Adrenal gland (tissue), 12 donors: Measurements from ENCODE around the gene SDR42E1. TPM values are rescaled to one million over a fixed set of nuclear protein-coding genes. Genes with fewer than 3 reads are reported as not detected.

Source experiments
- DNase-seq, 7 donors: peaks; one replicate each; pipeline ENCODE4 v3.0.0-alpha.2; 2019 to 2020
- H3K27ac ChIP-seq, 5 donors: fragments of 200-600 bp; sonication (generic) in 4 of 5; 1 replicate in 3 of 5; 2 replicates in 2 of 5; pipeline versions ENCODE4 v1.5.1 to v1.8.0; 2016 to 2020; ENCODE audit warnings: mild to moderate bottlenecking in 1 of 5
- H3K27me3 ChIP-seq: fragments of 200-600 bp; 2 replicates; pipeline ENCODE4 v1.8.0; 2021
- H3K36me3 ChIP-seq, 2 donors: fragments of 200-600 bp; replicated peaks in 1 of 2; 1 replicate in 1 of 2; 2 replicates in 1 of 2; pipeline versions ENCODE4 v1.5.1 to v1.8.0; 2018 to 2022
- H3K4me1 ChIP-seq, 2 donors: fragments of 200-600 bp; replicated peaks in 1 of 2; 1 replicate in 1 of 2; 2 replicates in 1 of 2; pipeline versions ENCODE4 v1.5.1 to v1.8.0; 2018 to 2021
- H3K4me3 ChIP-seq, 4 donors: fragments of 200-600 bp; sonication (generic) in 3 of 4; one replicate each; pipeline ENCODE4 v1.5.1; 2016 to 2018
- H3K9me3 ChIP-seq, 3 donors: fragments of 200-600 bp; sonication (generic) in 1 of 3; replicated peaks in 1 of 3; 1 replicate in 2 of 3; 2 replicates in 1 of 3; pipeline versions ENCODE4 v1.5.1 to v1.8.0; 2016 to 2021
- CTCF ChIP-seq, 6 experiments: fragments of 450-650 bp in 4 of 6; fragments of 200-600 bp in 2 of 6; sonication (generic) in 1 of 6; IDR thresholded peaks; 1 replicate in 5 of 6; 2 replicates in 1 of 6; pipeline versions ENCODE4 v1.5.1 to v1.8.0; 2016 to 2021; ENCODE audit warnings: antibody characterized with exemption in 6 of 6, mild to moderate bottlenecking in 2 of 6, moderate library complexity in 1 of 6
- POLR2A ChIP-seq, 2 donors: fragments of 450-650 bp; IDR thresholded peaks; one replicate each; pipeline ENCODE4 v1.6.1; 2017; ENCODE audit warnings: antibody characterized with exemption in 2 of 2, mild to moderate bottlenecking in 2 of 2, moderate library complexity in 1 of 2
- WGBS, 4 donors: extraction: QIAGEN DNeasy Blood & Tissue Kit in 2 of 4; methylation state at CpG; one replicate each; pipeline versions ENCODE4 v1.1.5 to v1.1.7; 2013 to 2017; 5-methylcytosine and 5-hydroxymethylcytosine counted together
- intact Hi-C, 2 donors: fragments of 100-400 bp; cut with DNase I; formaldehyde crosslinking; loops; one replicate each; pipeline versions ENCODE4 v1.14.1 to v1.15.0; 2022 to 2023
- polyA plus RNA-seq, 3 donors: library from polyadenylated mRNA; stranded (reverse); fragments of 200-250 nt in 2 of 3; fragments of 350-450 nt in 1 of 3; fragmentation: Illumina TruSeq in 1 of 3; extraction: RNeasy Lipid Tissue Mini Kit (QIAGEN cat#74804) in 1 of 3; gene quantifications; one replicate each; pipeline ENCODE4 v1.2.3, GENCODE V29; 2013 to 2014
- total RNA-seq, 9 donors: library from RNA; depleted of rRNA in 4 of 9; stranded (reverse); fragments of >200 nt in 4 of 9; fragments of 120-200 nt in 1 of 9; fragmentation: NEBNext Ultra II Directional in 1 of 9; extraction: Animal tissue kit (Norgen Biotek cat#: 25700) in 1 of 9; gene quantifications; one replicate each; pipeline versions ENCODE4 v1.1.0 to v1.2.4, GENCODE V29; 2013 to 2023
- donor health status: healthy with polysubstance abuse.
- donor health status: Bipolar disorder and iron deficiency.
- donor health status: DM: yes; HTN: yes; CAD: no.
- donor health status: DM: no; HTN: no; CAD: no.
- donor health status: DM: no; HTN: no; CAD: no.
- donor health status: DM: yes; HTN: yes; CAD: no.

SDR42E1 gene
- total and polyA plus RNA-seq, 12 donors: 0.10 to 0.94 (median 0.28) TPM; not detected in 1

GRCh38 chr16:82046941-82047340 is 35.7 kb upstream of the SDR42E1 start:
- Histone ChIP-seq H3K36me3 (no peaks in the 10 kb centered on the region), H3K4me3 (no peak overlapping the region), H3K4me1 (no peaks in the 10 kb centered on the region), H3K9me3 (no peaks in the 10 kb centered on the region), H3K27ac (no peak overlapping the region), H3K27me3 (no peaks in the 10 kb centered on the region)
- WGBS, 4 donors: 93 to 100% (median 97%) methylated on average over 2 of the region's 2 CpGs
- no peak for DNase-seq
- intact Hi-C loops: no loop called here
- TF ChIP-seq POLR2A (IDR thresholded peaks at IDR 0.05) (no peak), CTCF (IDR thresholded peaks at IDR 0.05) (no peak)

- WGBS, 4 donors: 81 to 85% (median 84%) methylated on average over 4 of the region's 4 CpGs
These were observed 35.3 kb upstream of the SDR42E1 start for GRCh38 chr16:82046541-82046940.

GRCh38 chr16:82045465-82045864 is 34.2 kb upstream of the SDR42E1 start:
- DNase-seq: no peak
- H3K36me3 ChIP-seq: no peaks in the 10 kb centered on the region

More at GRCh38 chr16:82046541-82046940, 35.3 kb upstream of the SDR42E1 start:
- no peak for DNase-seq
- no peaks in the 10 kb centered on the region for H3K27me3 ChIP-seq
- intact Hi-C loops: no loop called here
- H3K27ac ChIP-seq: no peak overlapping the region
- TF ChIP-seq POLR2A (IDR thresholded peaks at IDR 0.05) (no peak), CTCF (IDR thresholded peaks at IDR 0.05) (no peak)
- H3K4me3 ChIP-seq: no peak overlapping the region
- no peaks in the 10 kb centered on the region for H3K4me1 ChIP-seq
- H3K9me3 ChIP-seq: no peaks in the 10 kb centered on the region
- H3K36me3 ChIP-seq: no peaks in the 10 kb centered on the region

GRCh38 chr16:82044585-82044911 is 33.3 kb upstream of the SDR42E1 start:
- no peak for DNase-seq
- WGBS, 4 donors: 81 to 93% (median 84%) methylated on average over 3 of the region's 3 CpGs
- Histone ChIP-seq H3K4me3 (no peak overlapping the region), H3K27ac (peak overlapping the region in 1 of 5 donors; percentile 8), H3K4me1 (no peaks in the 10 kb centered on the region), H3K27me3 (no peaks in the 10 kb centered on the region), H3K36me3 (no peaks in the 10 kb centered on the region), H3K9me3 (no peaks in the 10 kb centered on the region)
- intact Hi-C loops: no loop called here
- TF ChIP-seq POLR2A (IDR thresholded peaks at IDR 0.05) (no peak), CTCF (IDR thresholded peaks at IDR 0.05) (no peak)

More at GRCh38 chr16:82045465-82045864, 34.2 kb upstream of the SDR42E1 start:
- H3K27me3 ChIP-seq: no peaks in the 10 kb centered on the region
- H3K4me3 ChIP-seq: no peak overlapping the region
- 33 to 82% (median 45%) methylated on average over 2 of the region's 2 CpGs for WGBS, 4 donors
- H3K9me3 ChIP-seq: no peaks in the 10 kb centered on the region
- no peak overlapping the region for H3K27ac ChIP-seq
- TF ChIP-seq POLR2A (IDR thresholded peaks at IDR 0.05): no peak
- no peak for TF ChIP-seq CTCF (IDR thresholded peaks at IDR 0.05)
- intact Hi-C loops: no loop called here
- no peaks in the 10 kb centered on the region for H3K4me1 ChIP-seq
